ENCODE results near the gene RNF212B. TPM values are rescaled to one million over a fixed set of nuclear protein-coding genes. Genes with fewer than 3 reads are reported as not detected.

RNF212B gene
- total and polyA plus RNA-seq, 2 donors = 0.05 to 0.07 TPM

- H3K36me3 ChIP-seq (ENCODE audit: control insufficient read depth in 2 of 2, insufficient read depth in 2 of 2, low read length in 1 of 2) = peaks cover 29 to 31% of the 10 kb centered on the region in 2 donors
- WGBS = 1% methylated on average over 64 of the region's 64 CpGs
- H3K4me1 ChIP-seq (ENCODE audit: control insufficient read depth in 2 of 2, insufficient read depth in 2 of 2, low read length in 2 of 2) = peaks cover 10 to 17% of the 10 kb centered on the region in 2 donors
- H3K9me3 ChIP-seq (ENCODE audit: control insufficient read depth in 2 of 2, insufficient read depth in 1 of 2, low read length in 1 of 2) = peaks cover 0 to 5% of the 10 kb centered on the region in 2 donors
- H3K27me3 ChIP-seq (ENCODE audit: control insufficient read depth in 2 of 2, insufficient read depth in 1 of 2, low read length in 1 of 2) = no peaks in the 10 kb centered on the region
- H3K4me3 ChIP-seq (ENCODE audit: low read length in 2 of 2) = peak overlapping the region; percentile 85 to 96
- H3K27ac ChIP-seq (ENCODE audit: low read depth in 1 of 2, low read length in 1 of 2) = peak overlapping the region; percentile 59 to 93
- DNase-seq (ENCODE audit: low read depth in 6 of 9, low spot score in 9 of 9) = peak in 4 of 9 donors; percentile 19 to 64 (median 28)
Measured at GRCh38 chr14:23321572-23322547, 84.1 kb downstream of the RNF212B start.

Other genes starting within 250 kb of the RNF212B start
- 23.8 TPM for gene C14orf93, start 227.8 kb upstream of the RNF212B start, total RNA-seq
- gene C14orf93, start 227.8 kb upstream of the RNF212B start, polyA plus RNA-seq = 17.5 TPM
- 93.4 TPM for gene PSMB5, start 203.0 kb upstream of the RNF212B start, total RNA-seq
- gene PSMB5, start 203.0 kb upstream of the RNF212B start, polyA plus RNA-seq = 71.0 TPM
- 48.7 TPM for gene PSMB11, start 195.7 kb upstream of the RNF212B start, total RNA-seq
- gene PSMB11, start 195.7 kb upstream of the RNF212B start, polyA plus RNA-seq = 0.62 TPM
- 2.8 TPM for gene CDH24, start 180.4 kb upstream of the RNF212B start, total RNA-seq
- gene CDH24, start 180.4 kb upstream of the RNF212B start, polyA plus RNA-seq = 7.0 TPM
- gene ACIN1, start 142.8 kb upstream of the RNF212B start, total RNA-seq = 75.6 TPM
- gene ACIN1, start 142.8 kb upstream of the RNF212B start, polyA plus RNA-seq = 123 TPM
- 52.9 TPM for gene C14orf119, start 142.4 kb upstream of the RNF212B start, total RNA-seq
- gene C14orf119, start 142.4 kb upstream of the RNF212B start, polyA plus RNA-seq = 43.6 TPM
- gene CIROP, start 132.9 kb upstream of the RNF212B start, total RNA-seq = 0.05 TPM
- gene CIROP, start 132.9 kb upstream of the RNF212B start, polyA plus RNA-seq = 0.07 TPM
- gene CEBPE, start 118.7 kb upstream of the RNF212B start, total RNA-seq = 2.5 TPM
- 0.87 TPM for gene CEBPE, start 118.7 kb upstream of the RNF212B start, polyA plus RNA-seq
- 3.2 TPM for gene SLC7A8, start 54.3 kb upstream of the RNF212B start, total RNA-seq
- 15.0 TPM for gene SLC7A8, start 54.3 kb upstream of the RNF212B start, polyA plus RNA-seq
- 10.6 TPM for gene HOMEZ, start 48.2 kb downstream of the RNF212B start, total RNA-seq
- 10.2 TPM for gene HOMEZ, start 48.2 kb downstream of the RNF212B start, polyA plus RNA-seq
- 6.6 TPM for gene PPP1R3E, start 64.9 kb downstream of the RNF212B start, total RNA-seq
- 43.1 TPM for gene PPP1R3E, start 64.9 kb downstream of the RNF212B start, polyA plus RNA-seq
- gene BCL2L2, start 68.9 kb downstream of the RNF212B start, total RNA-seq = 5.5 TPM
- 20.6 TPM for gene BCL2L2, start 68.9 kb downstream of the RNF212B start, polyA plus RNA-seq
- 96.4 TPM for gene PABPN1, start 83.5 kb downstream of the RNF212B start, total RNA-seq
- gene PABPN1, start 83.5 kb downstream of the RNF212B start, polyA plus RNA-seq = 164 TPM
- gene SLC22A17, start 115.0 kb downstream of the RNF212B start, total RNA-seq = 1.2 TPM
- 6.3 TPM for gene SLC22A17, start 115.0 kb downstream of the RNF212B start, polyA plus RNA-seq
- 1.6 TPM for gene EFS, start 127.2 kb downstream of the RNF212B start, total RNA-seq
- 5.2 TPM for gene EFS, start 127.2 kb downstream of the RNF212B start, polyA plus RNA-seq
- not detected for gene IL25, start 134.9 kb downstream of the RNF212B start, total RNA-seq
- 0.07 TPM for gene IL25, start 134.9 kb downstream of the RNF212B start, polyA plus RNA-seq
- gene CMTM5, start 139.1 kb downstream of the RNF212B start, total RNA-seq = 0.05 TPM
- gene CMTM5, start 139.1 kb downstream of the RNF212B start, polyA plus RNA-seq = 0.37 TPM
- 0.05 TPM for gene MYH6, start 170.3 kb downstream of the RNF212B start, total RNA-seq
- 0.25 TPM for gene MYH6, start 170.3 kb downstream of the RNF212B start, polyA plus RNA-seq
- gene MYH7, start 197.7 kb downstream of the RNF212B start, total RNA-seq = 0.09 TPM
- gene MYH7, start 197.7 kb downstream of the RNF212B start, polyA plus RNA-seq = 0.46 TPM
- gene NGDN, start 231.8 kb downstream of the RNF212B start, total RNA-seq = 66.0 TPM
- 49.6 TPM for gene NGDN, start 231.8 kb downstream of the RNF212B start, polyA plus RNA-seq

All from thymus (tissue), 11 donors.